Fibroblast of lung (primary cell): ENCODE results near the gene IL19. TPM values are rescaled to one million over a fixed set of nuclear protein-coding genes. Genes with fewer than 3 reads are reported as not detected.

Source experiments
- DNase-seq, 2 donors: peaks; one replicate each; pipeline versions ENCODE4 v3.0.0 to v3.0.0-alpha.2; 2010; ENCODE audit warnings: low read depth in 2 of 2
- H2AFZ ChIP-seq: 2 replicates; pipeline ENCODE4 v1.5.1; 2012; ENCODE audit warnings: low read length, control low read depth, inconsistent platforms
- H3K27ac ChIP-seq: 2 replicates; pipeline ENCODE4 v1.5.1; 2011; ENCODE audit warnings: low read length, control low read depth; ENCODE audit not compliant: insufficient read depth
- H3K27me3 ChIP-seq: 2 replicates; pipeline ENCODE4 v1.5.1; 2011; ENCODE audit warnings: mild to moderate bottlenecking, low read length; ENCODE audit not compliant: control insufficient read depth, insufficient read depth
- H3K36me3 ChIP-seq: 2 replicates; pipeline ENCODE4 v1.5.1; 2011; ENCODE audit warnings: low read length; ENCODE audit not compliant: control insufficient read depth, insufficient read depth
- H3K4me1 ChIP-seq: 2 replicates; pipeline ENCODE4 v1.5.1; 2011; ENCODE audit warnings: low read length; ENCODE audit not compliant: control insufficient read depth, insufficient read depth; ENCODE audit errors: extremely low read depth
- H3K4me2 ChIP-seq: 2 replicates; pipeline ENCODE4 v1.5.1; 2011; ENCODE audit warnings: low read length, control low read depth; ENCODE audit not compliant: insufficient read depth; ENCODE audit errors: extremely low read depth
- H3K4me3 ChIP-seq, 4 experiments: fragments of 200-600 bp in 1 of 4; sonication (generic) in 1 of 4; replicated peaks in 1 of 4; 2 replicates each; pipeline ENCODE4 v1.5.1; 2011 to 2016; ENCODE audit warnings: low read length in 4 of 4, low read depth in 3 of 4, mild to moderate bottlenecking in 3 of 4, control low read depth in 2 of 4, inconsistent platforms in 1 of 4, mixed read lengths in 1 of 4; ENCODE audit not compliant: insufficient read depth in 1 of 4; ENCODE audit errors: control extremely low read depth in 1 of 4
- H3K79me2 ChIP-seq: 2 replicates; pipeline ENCODE4 v1.5.1; 2012; ENCODE audit warnings: mild to moderate bottlenecking, low read length, inconsistent platforms; ENCODE audit not compliant: control insufficient read depth, insufficient read depth
- H3K9ac ChIP-seq: 2 replicates; pipeline ENCODE4 v1.5.1; 2011; ENCODE audit warnings: mild to moderate bottlenecking, low read length, control low read depth; ENCODE audit not compliant: insufficient read depth
- H3K9me3 ChIP-seq: 2 replicates; pipeline ENCODE4 v1.5.1; 2012; ENCODE audit warnings: low read depth, low read length; ENCODE audit not compliant: control insufficient read depth, insufficient read depth
- H4K20me1 ChIP-seq: 2 replicates; pipeline ENCODE4 v1.5.1; 2011; ENCODE audit warnings: low read length; ENCODE audit not compliant: control insufficient read depth, insufficient read depth; ENCODE audit errors: extremely low read depth
- CTCF ChIP-seq, 2 donors: IDR thresholded peaks in 1 of 2; conservative IDR thresholded peaks in 1 of 2; 1 replicate in 1 of 2; 2 replicates in 1 of 2; pipeline ENCODE4 v1.5.1; 2011 to 2012; ENCODE audit warnings: low read length in 2 of 2, control low read depth in 1 of 2, inconsistent platforms in 1 of 2, low read depth in 1 of 2, mild to moderate bottlenecking in 1 of 2
- EZH2 ChIP-seq: IDR thresholded peaks from 2 replicates; pipeline ENCODE4 v1.5.1; 2012; ENCODE audit warnings: low read length, control low read depth, mild to moderate bottlenecking; ENCODE audit errors: missing control alignments
- polyA plus RNA-seq, 2 donors: library from polyadenylated mRNA; depleted of rRNA in 1 of 2; stranded (reverse) in 1 of 2; unstranded in 1 of 2; fragments of >200 nt; gene quantifications; 2 replicates each; pipeline ENCODE4 v1.2.1, GENCODE V29; 2011 to 2012; ENCODE audit warnings: missing spikeins in 1 of 2
- total RNA-seq: library from RNA; depleted of rRNA; stranded (reverse); fragments of >200 nt; gene quantifications from 2 replicates; pipeline ENCODE4 v1.2.1, GENCODE V29; 2014

IL19 gene
- total and polyA plus RNA-seq, 2 donors (not counting 1 experiment from before 2014, with no cell fraction given) = not detected

DNA sequence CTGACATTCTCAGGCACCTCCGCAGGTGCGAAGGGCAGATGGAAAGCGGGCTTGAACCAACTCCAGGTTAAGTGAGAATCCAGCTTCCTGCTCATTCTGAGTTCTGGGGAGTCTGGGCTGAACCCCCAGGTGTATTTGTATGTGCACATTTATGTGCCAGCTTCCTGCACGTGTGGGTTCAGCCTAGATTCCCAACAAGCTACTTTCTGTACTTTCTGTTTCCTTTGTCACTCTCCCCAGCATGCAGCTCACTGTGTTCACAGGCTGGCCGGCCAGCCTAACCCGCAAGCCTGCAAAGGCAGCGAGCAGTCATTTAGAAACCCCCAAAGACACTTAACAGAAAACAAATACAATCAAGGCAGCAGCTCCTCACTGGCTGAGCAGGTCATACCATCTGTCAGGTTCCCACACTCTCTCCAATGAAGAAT lies 1.3 kb upstream of the IL19 start:
- Histone ChIP-seq H3K4me3 (no peak overlapping the region), H3K27me3 (no peaks in the 10 kb centered on the region), H3K9ac (no peak overlapping the region), H2AFZ (no peak overlapping the region), H3K79me2 (no peaks in the 10 kb centered on the region), H3K9me3 (no peaks in the 10 kb centered on the region), H3K4me2 (no peak overlapping the region), H3K36me3 (no peaks in the 10 kb centered on the region), H4K20me1 (no peaks in the 10 kb centered on the region), H3K27ac (no peak overlapping the region), H3K4me1 (peaks cover 7% of the 10 kb centered on the region)
- DNase-seq = no peak
- TF ChIP-seq CTCF (conservative IDR thresholded peaks at IDR 0.05 in 1 of 2, IDR thresholded peaks at IDR 0.05 in 1 of 2; ENCODE audit: low read depth in 1 of 2, low read length in 2 of 2) (no peak), EZH2 (no peak)

GRCh38 chr1:206771338-206771692 lies 742 bp downstream of the IL19 start:
- H3K4me1 ChIP-seq = peaks cover 3% of the 10 kb centered on the region
- no peaks in the 10 kb centered on the region for H3K9me3 ChIP-seq
- no peaks in the 10 kb centered on the region for H3K36me3 ChIP-seq
- H3K4me2 ChIP-seq = no peak overlapping the region
- H3K27ac ChIP-seq = no peak overlapping the region
- H4K20me1 ChIP-seq = no peaks in the 10 kb centered on the region
- H2AFZ ChIP-seq = no peak overlapping the region
- H3K27me3 ChIP-seq = no peaks in the 10 kb centered on the region
- no peak overlapping the region for H3K9ac ChIP-seq
- no peak for TF ChIP-seq EZH2
- no peak for TF ChIP-seq CTCF (conservative IDR thresholded peaks at IDR 0.05 in 1 of 2, IDR thresholded peaks at IDR 0.05 in 1 of 2; ENCODE audit: low read depth in 1 of 2, low read length in 2 of 2)
- H3K4me3 ChIP-seq = no peak overlapping the region
- DNase-seq = no peak
- H3K79me2 ChIP-seq = no peaks in the 10 kb centered on the region

GRCh38 chr1:206772243-206772937 lies 1.8 kb downstream of the IL19 start, which contains the start of gene IL10:
Gene IL10, minus strand, starts transcription at chr1:206772494. Its CDS starts 59 bp downstream, at chr1:206772435.
- no peak within 1 kb of the TSS for H3K9ac ChIP-seq
- no peaks in the 10 kb centered on the region for H3K4me1 ChIP-seq
- H2AFZ ChIP-seq = no peak within 1 kb of the TSS
- no peak within 1 kb of the TSS for H3K4me2 ChIP-seq
- no peaks in the 10 kb centered on the region for H3K27me3 ChIP-seq
- DNase-seq = no peak
- H4K20me1 ChIP-seq = no peaks in the 10 kb centered on the region
- no peak within 1 kb of the TSS for H3K27ac ChIP-seq
- no peaks in the 10 kb centered on the region for H3K9me3 ChIP-seq
- TF ChIP-seq EZH2 (no peak), CTCF (conservative IDR thresholded peaks at IDR 0.05 in 1 of 2, IDR thresholded peaks at IDR 0.05 in 1 of 2; ENCODE audit: low read depth in 1 of 2, low read length in 2 of 2) (no peak)
- H3K79me2 ChIP-seq = no peaks in the 10 kb centered on the region
- H3K4me3 ChIP-seq = no peak within 1 kb of the TSS
- H3K36me3 ChIP-seq = no peaks in the 10 kb centered on the region
